Ishikawa (cell line): ENCODE data around the gene SENP5.

Source experiments
- CEBPB ChIP-seq: IDR thresholded peaks from 2 replicates; pipeline ENCODE4 v1.6.1; 2012
- EGR1 ChIP-seq: IDR thresholded peaks from 2 replicates; pipeline ENCODE4 v1.6.1; 2012
- EP300 ChIP-seq: IDR thresholded peaks from 2 replicates; pipeline ENCODE4 v1.6.1; 2012; ENCODE audit warnings: borderline replicate concordance
- FOXM1 ChIP-seq: IDR thresholded peaks from 2 replicates; pipeline ENCODE4 v1.6.1; 2012; ENCODE audit warnings: low read depth, borderline replicate concordance
- MAX ChIP-seq: IDR thresholded peaks from 2 replicates; pipeline ENCODE4 v1.6.1; 2012
- NFIC ChIP-seq: IDR thresholded peaks from 2 replicates; pipeline ENCODE4 v1.6.1; 2012
- RAD21 ChIP-seq: IDR thresholded peaks from 2 replicates; pipeline ENCODE4 v1.6.1; 2012; ENCODE audit warnings: low read depth
- REST ChIP-seq: IDR thresholded peaks from 2 replicates; pipeline ENCODE4 v1.6.1; 2012; ENCODE audit warnings: low read depth, mild to moderate bottlenecking
- TAF1 ChIP-seq: IDR thresholded peaks from 2 replicates; pipeline ENCODE4 v1.6.1; 2012; ENCODE audit warnings: low read depth, mild to moderate bottlenecking
- TEAD4 ChIP-seq: IDR thresholded peaks from 2 replicates; pipeline ENCODE4 v1.6.1; 2012
- YY1 ChIP-seq: IDR thresholded peaks from 2 replicates; pipeline ENCODE4 v1.6.1; 2012; ENCODE audit warnings: low read depth
- TF ChIP-seq, protein P1 (sequence below): IDR thresholded peaks from 2 replicates; pipeline ENCODE4 v1.6.1; 2012

GRCh38 chr3:196947136-196947859, 79.6 kb downstream of the SENP5 start:
- TF ChIP-seq CEBPB (no peak), YY1 (no peak), RAD21 (no peak), NFIC (peak; percentile 25; the same call in 1 of the 2 replicates), FOXM1 (no peak), TAF1 (no peak), EGR1 (no peak), TEAD4 (no peak), EP300 (no peak), MAX (no peak), REST (no peak)
- TF ChIP-seq, protein P1, sequence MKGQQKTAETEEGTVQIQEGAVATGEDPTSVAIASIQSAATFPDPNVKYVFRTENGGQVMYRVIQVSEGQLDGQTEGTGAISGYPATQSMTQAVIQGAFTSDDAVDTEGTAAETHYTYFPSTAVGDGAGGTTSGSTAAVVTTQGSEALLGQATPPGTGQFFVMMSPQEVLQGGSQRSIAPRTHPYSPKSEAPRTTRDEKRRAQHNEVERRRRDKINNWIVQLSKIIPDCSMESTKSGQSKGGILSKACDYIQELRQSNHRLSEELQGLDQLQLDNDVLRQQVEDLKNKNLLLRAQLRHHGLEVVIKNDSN: no peak
